Gastroesophageal sphincter (tissue), 3 donors: ENCODE data around the gene GADL1.

ENCODE experiments used
- CTCF ChIP-seq, 4 experiments: fragments of 200-600 bp in 2 of 4; fragments of 450-650 bp in 2 of 4; sonication (generic) in 1 of 4; IDR thresholded peaks; one replicate each; pipeline ENCODE4 v1.5.1; 2017 to 2019; ENCODE audit warnings: antibody characterized with exemption in 4 of 4, mild to moderate bottlenecking in 2 of 4, moderate library complexity in 2 of 4
- POLR2AphosphoS5 ChIP-seq: sonication (generic); formaldehyde crosslinking; IDR thresholded peaks from one replicate; pipeline ENCODE4 v1.6.1; 2017; ENCODE audit warnings: antibody characterized with exemption

GRCh38 chr3:30699927-30700326, 194.5 kb downstream of the GADL1 start:
- TF ChIP-seq CTCF (IDR thresholded peaks at IDR 0.05) (no peak), POLR2AphosphoS5 (no peak)
